Measurements from ENCODE around the gene GRM5.
"Not testable (repeated sequence)": the region's sequence is repeated elsewhere in the genome, so short reads cannot be mapped to it uniquely, and the experiment has no call there.

GRM5 gene

GRCh38 chr11:88975441-88975840 lies 90.3 kb downstream of the GRM5 start:
- DNase-seq (ENCODE audit: low spot score), result not testable (repeated sequence)

GRCh38 chr11:88972210-88972609 lies 93.6 kb downstream of the GRM5 start:
- no peak for DNase-seq (ENCODE audit: low spot score)

GRCh38 chr11:88961621-88962020 lies 104.2 kb downstream of the GRM5 start:
- DNase-seq (ENCODE audit: low spot score), result not testable (repeated sequence)

GRCh38 chr11:88959857-88960256 lies 105.9 kb downstream of the GRM5 start:
- not testable (repeated sequence) for DNase-seq (ENCODE audit: low spot score)

GRCh38 chr11:88950975-88951374 lies 114.8 kb downstream of the GRM5 start:
- no peak for DNase-seq (ENCODE audit: low spot score)

GRCh38 chr11:88948908-88949307 lies 116.9 kb downstream of the GRM5 start:
- DNase-seq (ENCODE audit: low spot score), result not testable (repeated sequence)

GRCh38 chr11:88947843-88948572 lies 117.8 kb downstream of the GRM5 start:
- DNase-seq (ENCODE audit: low spot score), result not testable (repeated sequence)

- not testable (repeated sequence) for DNase-seq (ENCODE audit: low spot score)
These were observed 136.1 kb downstream of the GRM5 start for GRCh38 chr11:88929665-88930064.

GRCh38 chr11:88917065-88917464 lies 148.7 kb downstream of the GRM5 start:
- not testable (repeated sequence) for DNase-seq (ENCODE audit: low spot score)

- DNase-seq (ENCODE audit: low spot score), result no peak
These were observed 156.3 kb downstream of the GRM5 start for GRCh38 chr11:88909500-88909899.

- DNase-seq (ENCODE audit: low spot score), result not testable (repeated sequence)
These were observed 164.3 kb downstream of the GRM5 start for GRCh38 chr11:88901436-88901835.

- not testable (repeated sequence) for DNase-seq (ENCODE audit: low spot score)
These were observed 176.9 kb downstream of the GRM5 start for GRCh38 chr11:88888855-88889254.

GRCh38 chr11:88886796-88887195 lies 179.0 kb downstream of the GRM5 start:
- peak; percentile 69 for DNase-seq (ENCODE audit: low spot score)

GRCh38 chr11:88882800-88883199 lies 183.0 kb downstream of the GRM5 start:
- DNase-seq (ENCODE audit: low spot score), result not testable (repeated sequence)

GRCh38 chr11:88861618-88862017 lies 204.2 kb downstream of the GRM5 start:
- no peak for DNase-seq (ENCODE audit: low spot score)

- not testable (repeated sequence) for DNase-seq (ENCODE audit: low spot score)
These were observed 205.4 kb downstream of the GRM5 start for GRCh38 chr11:88860431-88860830.

GRCh38 chr11:88853963-88854362 lies 211.8 kb downstream of the GRM5 start:
- DNase-seq (ENCODE audit: low spot score), result not testable (repeated sequence)

GRCh38 chr11:88851547-88851946 lies 214.2 kb downstream of the GRM5 start:
- not testable (repeated sequence) for DNase-seq (ENCODE audit: low spot score)

- not testable (repeated sequence) for DNase-seq (ENCODE audit: low spot score)
These were observed 216.0 kb downstream of the GRM5 start for GRCh38 chr11:88849773-88850172.

GRCh38 chr11:88849368-88849767 lies 216.4 kb downstream of the GRM5 start:
- no peak for DNase-seq (ENCODE audit: low spot score)

- not testable (repeated sequence) for DNase-seq (ENCODE audit: low spot score)
These were observed 219.5 kb downstream of the GRM5 start for GRCh38 chr11:88846266-88846665.

- DNase-seq (ENCODE audit: low spot score), result not testable (repeated sequence)
These were observed 220.8 kb downstream of the GRM5 start for GRCh38 chr11:88844941-88845340.

GRCh38 chr11:88843766-88844426 lies 221.9 kb downstream of the GRM5 start:
- not testable (repeated sequence) for DNase-seq (ENCODE audit: low spot score)
